Right ventricle myocardium inferior (tissue), 1 donor: ENCODE data around the gene SLC17A8. TPM values are rescaled to one million over a fixed set of nuclear protein-coding genes. Genes with fewer than 3 reads are reported as not detected.

Source experiments
- ATAC-seq: fragments of 200-7000 bp; cut with Tn5 transposase; one replicate; pipeline ENCODE4 v1.9.1; 2020; ENCODE audit warnings: mild to moderate bottlenecking, moderate library complexity
- DNase-seq: peaks from one replicate; pipeline ENCODE4 v3.0.0; 2021; ENCODE audit errors: missing footprints
- intact Hi-C: fragments of 100-400 bp; cut with DNase I; formaldehyde crosslinking; loops from one replicate; pipeline ENCODE4 v1.11.0; 2022
- total RNA-seq: library from RNA; stranded (reverse); fragmentation: NEBNext Ultra II Directional; extraction: Animal tissue kit (Norgen Biotek cat#: 25700); gene quantifications from one replicate; pipeline ENCODE4 v1.2.1, GENCODE V29; 2021
- donor health status: DM: no; HTN: yes; CAD: no; lungs with severe emphysema.

The SLC17A8 gene
- total RNA-seq, 1 donor from 2014 or later = not detected

GRCh38 chr12:100364324-100364723, 7.5 kb downstream of the SLC17A8 start:
- DNase-seq (no peak), ATAC-seq (no peak)
- intact Hi-C loops = no loop called here

DNA sequence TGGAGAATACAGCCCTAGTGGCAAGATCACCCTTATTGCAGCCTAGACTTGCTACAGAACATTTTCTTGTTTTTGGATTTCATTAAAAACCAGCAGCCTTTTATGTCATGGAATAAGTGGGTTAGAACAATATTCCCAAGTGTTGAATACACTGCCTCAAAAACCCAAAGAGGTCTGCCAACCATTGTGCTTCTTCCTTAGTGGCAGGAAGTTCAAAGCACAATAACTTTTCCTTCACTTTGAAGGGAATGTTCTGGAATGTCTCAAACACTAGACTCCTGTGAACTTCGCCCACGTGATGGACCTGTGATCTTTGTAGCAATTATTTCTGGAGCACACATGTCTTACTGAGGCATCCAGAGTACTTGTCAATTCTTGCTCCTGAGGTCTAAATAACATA, 8.5 kb downstream of the SLC17A8 start:
- intact Hi-C loops = no loop called here
- no peak for ATAC-seq
- no peak for DNase-seq

DNA sequence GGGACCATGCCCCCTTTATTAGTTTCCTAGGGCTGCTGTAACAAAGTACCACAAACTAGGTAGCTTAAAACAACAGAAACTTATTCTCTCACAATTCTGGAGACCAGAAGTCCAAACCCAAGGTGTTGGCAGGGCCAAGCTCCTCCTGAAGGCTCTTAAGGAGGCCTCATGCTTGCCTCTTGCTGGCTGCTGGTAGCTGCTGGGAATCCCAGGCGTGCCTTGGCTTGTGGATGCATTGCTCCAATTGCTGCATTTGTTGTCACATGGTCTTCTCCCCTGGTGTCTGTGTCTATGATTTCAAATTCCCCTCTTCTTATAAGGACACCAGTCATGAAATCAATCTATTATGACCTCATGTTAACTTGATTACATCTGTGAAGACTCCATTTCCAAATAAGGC, 11.2 kb downstream of the SLC17A8 start:
- DNase-seq (no peak), ATAC-seq (no peak)
- intact Hi-C loops = no loop called here

DNA sequence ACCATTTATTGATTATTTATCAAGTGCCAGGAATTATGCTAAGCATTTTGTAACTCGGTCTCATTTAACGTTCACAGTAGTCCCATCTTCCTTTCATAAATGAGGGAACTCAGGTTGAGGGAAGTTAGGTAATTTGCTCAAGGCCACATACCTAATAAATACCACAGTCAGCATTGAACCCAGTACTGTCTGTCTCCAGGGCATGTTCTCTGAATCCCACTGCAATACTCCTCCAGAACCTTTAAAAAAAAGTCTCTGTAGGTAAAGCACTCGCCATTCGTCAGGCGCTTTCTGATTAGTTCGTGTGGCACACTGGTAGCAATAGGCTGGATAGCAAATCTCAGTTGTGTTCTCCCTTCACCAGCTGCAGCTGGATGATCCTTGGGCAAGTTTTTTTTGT, 14.3 kb downstream of the SLC17A8 start:
- intact Hi-C loops = no loop called here

GRCh38 chr12:100372853-100373640, 16.2 kb downstream of the SLC17A8 start:
- intact Hi-C loops = no loop called here
- no peak for DNase-seq
- no peak for ATAC-seq

More for the DNA sequence above, 14.3 kb downstream of the SLC17A8 start:
- ATAC-seq = no peak
- no peak for DNase-seq

DNA sequence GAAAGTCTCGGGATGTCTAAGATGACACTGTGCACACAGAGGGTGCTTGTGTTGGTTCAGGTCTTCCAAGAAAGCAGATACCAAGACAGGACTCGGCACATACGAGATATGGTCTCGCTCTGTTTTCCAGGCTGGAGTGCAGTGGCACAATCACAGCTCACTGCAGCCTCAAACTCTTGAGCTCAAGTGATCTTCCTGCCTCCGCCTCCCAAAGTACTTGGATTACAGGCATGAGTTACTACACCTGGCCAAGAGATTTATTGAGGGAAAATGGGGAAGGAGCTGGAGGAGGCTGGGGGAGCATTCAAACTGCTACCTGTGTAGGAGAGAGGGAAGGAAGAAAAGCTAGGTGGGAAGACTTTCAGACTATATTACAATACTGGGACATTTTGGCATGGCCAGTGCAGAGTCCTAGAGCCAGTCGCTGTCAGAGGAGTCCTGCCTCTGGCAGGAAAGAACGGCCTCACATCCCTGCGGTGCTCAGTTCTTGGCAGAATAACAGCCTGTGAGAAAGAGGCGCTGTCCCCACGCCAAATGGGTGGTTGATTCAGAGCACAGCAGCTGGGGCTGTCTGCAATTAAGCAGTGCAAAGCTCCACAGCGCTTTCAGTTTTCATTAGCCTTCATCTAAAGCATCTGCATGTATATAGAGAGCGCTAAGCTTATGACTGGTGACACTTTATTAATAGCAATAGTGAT, 18.3 kb downstream of the SLC17A8 start:
- DNase-seq (peak; percentile 82), ATAC-seq (peak; percentile 98)
- intact Hi-C loops = no loop called here

DNA sequence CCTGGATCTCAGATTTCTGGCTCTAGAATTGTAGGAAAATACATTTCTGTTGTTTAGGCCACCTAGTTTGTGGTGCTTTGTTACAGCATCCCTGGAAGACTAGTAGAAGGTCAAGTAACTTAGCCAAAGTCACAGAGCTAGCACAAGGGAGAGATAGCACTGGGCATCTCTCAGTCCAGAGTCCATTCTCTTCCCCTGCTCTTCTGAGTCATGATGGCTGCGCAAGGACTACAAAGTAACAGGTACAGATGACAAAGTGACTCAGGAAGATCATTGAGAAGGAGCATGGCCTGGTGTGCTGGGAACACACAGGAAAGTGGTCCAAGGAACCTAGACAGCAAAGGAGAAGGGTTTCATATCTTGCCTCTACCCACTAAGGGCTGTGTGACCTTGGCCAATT, 19.3 kb downstream of the SLC17A8 start:
- ATAC-seq (no peak), DNase-seq (no peak)
- intact Hi-C loops = no loop called here

- intact Hi-C loops = no loop called here
- ATAC-seq = no peak
These were observed 24.5 kb downstream of the SLC17A8 start for GRCh38 chr12:100381379-100381778.

DNA sequence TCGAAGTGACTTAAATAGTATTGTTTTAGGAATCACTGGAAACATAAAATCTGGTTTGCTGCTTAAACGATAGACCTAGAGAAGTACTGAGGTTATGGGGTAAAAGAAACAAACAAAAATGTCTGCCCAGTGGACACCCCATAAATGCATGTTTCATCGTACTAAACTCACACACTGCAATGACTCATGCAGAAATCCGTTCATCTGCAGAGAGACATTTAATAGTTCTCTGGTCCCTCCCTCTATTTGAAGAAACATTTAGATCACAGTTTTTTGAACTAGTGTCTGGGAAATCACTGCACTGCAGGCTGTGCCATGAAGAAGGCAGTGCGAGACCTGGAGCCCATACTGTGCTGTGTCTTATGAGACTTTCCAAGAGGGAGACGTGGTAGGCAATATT, 25.5 kb downstream of the SLC17A8 start:
- ATAC-seq = no peak
- DNase-seq = no peak
- intact Hi-C loops = no loop called here

More at GRCh38 chr12:100381379-100381778, 24.5 kb downstream of the SLC17A8 start:
- DNase-seq = no peak

GRCh38 chr12:100383586-100384558, 27.0 kb downstream of the SLC17A8 start:
- DNase-seq (no peak), ATAC-seq (no peak)
- intact Hi-C loops = no loop called here

DNA sequence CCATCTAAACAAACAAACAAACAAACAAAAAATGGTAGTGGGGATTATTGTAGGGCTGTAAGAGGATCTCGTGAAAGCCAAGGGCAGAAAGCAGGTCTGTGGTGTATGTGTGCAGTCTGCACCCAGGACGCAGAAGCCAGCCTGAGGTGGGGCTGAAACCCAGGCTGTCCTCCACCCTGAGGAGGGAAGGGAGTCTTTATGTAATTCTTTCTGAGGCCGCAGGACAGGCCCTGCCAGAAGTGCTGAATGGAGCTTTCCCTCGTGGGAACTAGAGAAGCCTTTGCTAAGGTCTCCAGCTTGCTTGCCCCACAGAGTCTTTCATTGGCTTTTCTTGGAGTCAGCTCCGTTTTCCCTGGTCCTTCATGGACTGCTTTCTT, 27.7 kb downstream of the SLC17A8 start:
- DNase-seq (no peak), ATAC-seq (no peak)
- intact Hi-C loops = no loop called here

GRCh38 chr12:100388382-100388781, 31.5 kb downstream of the SLC17A8 start:
- DNase-seq = no peak
- ATAC-seq = no peak
- intact Hi-C loops = no loop called here

GRCh38 chr12:100391856-100392255, 35.0 kb downstream of the SLC17A8 start:
- intact Hi-C loops = no loop called here
- DNase-seq = no peak
- ATAC-seq = no peak

DNA sequence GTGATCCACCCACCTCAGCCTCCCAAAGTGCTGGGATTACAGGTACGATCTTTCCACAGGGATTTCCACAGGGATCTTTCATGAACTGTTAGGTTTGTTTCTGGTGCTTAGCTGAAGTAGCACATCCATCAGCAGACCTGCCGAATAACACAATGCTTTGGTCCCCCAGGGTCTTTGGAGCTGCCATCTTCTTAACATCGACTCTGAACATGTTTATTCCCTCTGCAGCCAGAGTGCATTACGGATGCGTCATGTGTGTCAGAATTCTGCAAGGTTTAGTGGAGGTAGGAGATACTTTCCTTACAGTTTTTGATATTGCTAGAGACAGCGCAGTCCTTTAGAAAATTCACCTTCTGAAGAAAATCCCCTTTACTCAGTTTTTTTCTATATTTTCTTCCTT, 36.3 kb downstream of the SLC17A8 start:
- no peak for ATAC-seq
- intact Hi-C loops = no loop called here
- DNase-seq = no peak

DNA sequence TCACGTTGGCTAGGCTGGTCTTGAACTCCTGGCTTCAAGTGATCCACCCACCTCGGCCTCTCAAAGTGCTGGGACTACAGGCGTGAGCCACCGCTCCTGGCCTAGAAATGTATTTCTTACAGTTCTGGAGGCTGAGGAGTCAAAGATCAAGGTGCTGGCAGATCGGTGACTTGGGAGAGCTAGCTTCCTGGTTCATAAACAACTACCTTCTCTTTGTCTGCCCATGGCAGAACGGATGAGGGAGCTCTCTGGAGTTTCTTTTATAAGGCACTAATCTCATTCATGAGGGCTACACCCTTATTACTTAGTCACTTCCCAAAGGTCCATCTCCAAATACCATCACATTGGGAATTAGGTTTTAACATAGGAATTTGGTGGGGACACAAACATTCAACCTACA, 38.9 kb downstream of the SLC17A8 start:
- intact Hi-C loops = no loop called here
- DNase-seq (no peak), ATAC-seq (no peak)

- DNase-seq (no peak), ATAC-seq (no peak)
- intact Hi-C loops = no loop called here
These were observed 41.4 kb downstream of the SLC17A8 start for GRCh38 chr12:100398307-100398706.

GRCh38 chr12:100399095-100399494, 42.2 kb downstream of the SLC17A8 start:
- intact Hi-C loops = no loop called here
- ATAC-seq = no peak
- no peak for DNase-seq

DNA sequence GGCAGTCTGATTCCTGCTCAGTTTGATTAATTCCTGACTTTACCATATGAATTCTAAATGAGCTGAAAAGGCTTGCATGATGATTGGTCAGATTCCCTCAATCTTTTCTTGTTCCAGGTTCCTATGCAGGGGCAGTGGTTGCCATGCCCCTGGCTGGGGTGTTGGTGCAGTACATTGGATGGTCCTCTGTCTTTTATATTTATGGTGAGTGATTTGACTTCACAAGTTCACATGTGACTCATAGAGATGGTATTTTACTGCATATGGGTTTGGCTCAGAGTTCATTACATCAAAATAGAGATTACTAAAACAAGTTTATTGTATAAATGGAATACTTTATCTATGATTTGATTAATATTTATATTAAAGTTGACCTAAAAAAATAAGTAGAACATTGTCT, 44.8 kb downstream of the SLC17A8 start:
- no peak for ATAC-seq
- DNase-seq = no peak
- intact Hi-C loops = no loop called here

- DNase-seq (no peak), ATAC-seq (no peak)
- intact Hi-C loops = no loop called here
These were observed 45.9 kb downstream of the SLC17A8 start for GRCh38 chr12:100402763-100403162.
